ENCODE data around the gene PIR. TPM values are rescaled to one million over a fixed set of nuclear protein-coding genes. Genes with fewer than 3 reads are reported as not detected.

PIR gene
- total and polyA plus RNA-seq, 2 donors (not counting 1 experiment from before 2014, with no cell fraction given), result 0.22 TPM; not detected in 1

GRCh38 chrX:15358533-15358932 is 134.6 kb downstream of the PIR start:
- no peaks in the 10 kb centered on the region for H3K4me1 ChIP-seq (ENCODE audit: control insufficient read depth in 2 of 2, insufficient read depth in 2 of 2, low read length in 2 of 2)
- H3K36me3 ChIP-seq (replicated peaks in 1 of 2; ENCODE audit: control extremely low read depth in 1 of 2, control insufficient read depth in 1 of 2, extremely low read depth in 1 of 2, insufficient read depth in 2 of 2, low read length in 1 of 2), result no peaks in the 10 kb centered on the region
- H3K4me3 ChIP-seq (ENCODE audit: control extremely low read depth in 1 of 5, extremely low read depth in 1 of 5, insufficient read depth in 1 of 5, low read depth in 2 of 5, low read length in 4 of 5), result no peak overlapping the region
- TF ChIP-seq EZH2 (IDR thresholded peaks at IDR 0.05; ENCODE audit: borderline replicate concordance, insufficient read depth, low read depth, low read length, poor library complexity, severe bottlenecking) (no peak), CTCF (IDR thresholded peaks at IDR 0.05) (no peak)
- ATAC-seq (ENCODE audit: low read depth), result no peak
- H3K4me3 Mint-ChIP-seq, result no peak overlapping the region
- no CpG with 5 or more reads among the region's 2 CpGs for WGBS (ENCODE audit: insufficient coverage)
- ChIA-PET CTCF (interaction anchor here (0.7 kb wide), 1 partner anchor 14 kb away, joined by 3 read pairs; no protein-coding TSS in a partner anchor), POLR2A (no interaction called here)
- H3K27ac Mint-ChIP-seq, result no peak overlapping the region
- H3K4me2 ChIP-seq (replicated peaks; ENCODE audit: low read depth, low read length, poor library complexity, severe bottlenecking), result no peak overlapping the region
- peaks cover 3% of the 10 kb centered on the region for H3K9me3 Mint-ChIP-seq (ENCODE audit: insufficient read depth)
- no peaks in the 10 kb centered on the region for H3K27me3 Mint-ChIP-seq
- no peaks in the 10 kb centered on the region for H3K9me3 ChIP-seq (ENCODE audit: control extremely low read depth in 1 of 3, control insufficient read depth in 2 of 3, insufficient read depth in 1 of 3, low read length in 2 of 3)
- H3K27ac ChIP-seq (ENCODE audit: low read length in 2 of 2), result no peak overlapping the region
- no peaks in the 10 kb centered on the region for H3K79me2 ChIP-seq (ENCODE audit: control insufficient read depth, insufficient read depth, low read length)
- no peak for DNase-seq
- H3K27me3 ChIP-seq (replicated peaks in 1 of 4; ENCODE audit: control extremely low read depth in 1 of 4, control insufficient read depth in 3 of 4, insufficient read depth in 4 of 4, low read length in 3 of 4), result peaks cover 0 to 3% (median 1%) of the 10 kb centered on the region in 4 experiments
- intact Hi-C loops (cut with micrococcal nuclease), result no loop called here
- H3K4me1 Mint-ChIP-seq, result no peaks in the 10 kb centered on the region
- H2AFZ ChIP-seq (ENCODE audit: insufficient read depth, low read depth, low read length, poor library complexity, severe bottlenecking), result no peak overlapping the region
- no peak overlapping the region for H3K9ac ChIP-seq (ENCODE audit: low read length)
- H4K20me1 ChIP-seq (ENCODE audit: control insufficient read depth, insufficient read depth, low read length, poor library complexity, severe bottlenecking), result no peaks in the 10 kb centered on the region

GRCh38 chrX:15356444-15356843 is 136.7 kb downstream of the PIR start:
- Histone ChIP-seq H3K27me3 (replicated peaks in 1 of 4; ENCODE audit: control extremely low read depth in 1 of 4, control insufficient read depth in 3 of 4, insufficient read depth in 4 of 4, low read length in 3 of 4) (peaks cover 0 to 3% (median 1%) of the 10 kb centered on the region in 4 experiments), H3K4me1 (ENCODE audit: control insufficient read depth in 2 of 2, insufficient read depth in 2 of 2, low read length in 2 of 2) (no peaks in the 10 kb centered on the region), H3K9ac (ENCODE audit: low read length) (no peak overlapping the region), H3K4me2 (replicated peaks; ENCODE audit: low read depth, low read length, poor library complexity, severe bottlenecking) (no peak overlapping the region), H2AFZ (ENCODE audit: insufficient read depth, low read depth, low read length, poor library complexity, severe bottlenecking) (no peak overlapping the region), H3K4me3 (ENCODE audit: control extremely low read depth in 1 of 5, extremely low read depth in 1 of 5, insufficient read depth in 1 of 5, low read depth in 2 of 5, low read length in 4 of 5) (no peak overlapping the region), H3K79me2 (ENCODE audit: control insufficient read depth, insufficient read depth, low read length) (no peaks in the 10 kb centered on the region), H3K36me3 (replicated peaks in 1 of 2; ENCODE audit: control extremely low read depth in 1 of 2, control insufficient read depth in 1 of 2, extremely low read depth in 1 of 2, insufficient read depth in 2 of 2, low read length in 1 of 2) (no peaks in the 10 kb centered on the region), H4K20me1 (ENCODE audit: control insufficient read depth, insufficient read depth, low read length, poor library complexity, severe bottlenecking) (no peaks in the 10 kb centered on the region), H3K9me3 (ENCODE audit: control extremely low read depth in 1 of 3, control insufficient read depth in 2 of 3, insufficient read depth in 1 of 3, low read length in 2 of 3) (no peaks in the 10 kb centered on the region), H3K27ac (ENCODE audit: low read length in 2 of 2) (no peak overlapping the region)
- WGBS (ENCODE audit: insufficient coverage), result no CpG with 5 or more reads among the region's 1 CpG
- H3K4me1 Mint-ChIP-seq, result no peaks in the 10 kb centered on the region
- no peaks in the 10 kb centered on the region for H3K27me3 Mint-ChIP-seq
- intact Hi-C loops (cut with micrococcal nuclease), result no loop called here
- no peak overlapping the region for H3K27ac Mint-ChIP-seq
- H3K9me3 Mint-ChIP-seq (ENCODE audit: insufficient read depth), result peaks cover 3% of the 10 kb centered on the region
- POLR2A ChIA-PET, result no interaction called here
- TF ChIP-seq EZH2 (IDR thresholded peaks at IDR 0.05; ENCODE audit: borderline replicate concordance, insufficient read depth, low read depth, low read length, poor library complexity, severe bottlenecking) (no peak), CTCF (IDR thresholded peaks at IDR 0.05) (no peak)
- DNase-seq (no peak), ATAC-seq (ENCODE audit: low read depth) (no peak)
- no peak overlapping the region for H3K4me3 Mint-ChIP-seq
- CTCF ChIA-PET, result no interaction called here
